ENCODE measurements around the gene TMEM245.

GRCh38 chr9:109012009-109012875, 107.5 kb downstream of the TMEM245 start:
- TF ChIP-seq CTCF (IDR thresholded peaks at IDR 0.05), result no peak
- no peak for TF ChIP-seq POLR2A (IDR thresholded peaks at IDR 0.05; ENCODE audit: low read length)
- no peak for TF ChIP-seq ZC3H11A (IDR thresholded peaks at IDR 0.05)
- no peak for TF ChIP-seq BHLHE40 (IDR thresholded peaks at IDR 0.05; ENCODE audit: low read depth, low read length)
- no peak for TF ChIP-seq MAFK (IDR thresholded peaks at IDR 0.05; ENCODE audit: partially characterized antibody)
- no peak for TF ChIP-seq HOXA7 (CRISPR knock-in tag; IDR thresholded peaks at IDR 0.05)
- TF ChIP-seq MAX (IDR thresholded peaks at IDR 0.05), result peak; percentile 70
- TF ChIP-seq EHF (CRISPR knock-in tag; IDR thresholded peaks at IDR 0.05), result no peak
- no peak for TF ChIP-seq EP300 (IDR thresholded peaks at IDR 0.05)
- no peak for TF ChIP-seq RARB (CRISPR knock-in tag; IDR thresholded peaks at IDR 0.05)
- no peak for TF ChIP-seq EHMT2 (IDR thresholded peaks at IDR 0.05; ENCODE audit: low read depth)
